ENCODE results near the gene USP31.
"Not testable (repeated sequence)": the region's sequence is repeated elsewhere in the genome, so short reads cannot be mapped to it uniquely, and the experiment has no call there.

DNA sequence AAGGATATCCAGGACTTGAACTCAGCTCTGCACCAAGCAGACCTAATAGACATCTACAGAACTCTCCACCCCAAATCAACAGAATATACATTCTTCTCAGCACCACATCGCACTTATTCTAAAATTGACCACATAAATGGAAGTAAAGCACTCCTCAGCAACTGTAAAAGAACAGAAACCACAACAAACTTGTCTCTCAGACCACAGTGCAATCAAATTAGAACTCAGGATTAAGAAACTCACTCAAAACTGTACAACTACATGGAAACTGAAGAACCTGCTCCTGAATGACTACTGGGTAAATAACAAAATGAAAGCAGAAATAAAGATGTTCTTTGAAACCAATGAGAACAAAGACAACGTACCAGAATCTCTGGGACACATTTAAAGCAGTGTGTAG is 52.8 kb downstream of the USP31 start:
- TF ChIP-seq, protein P1, sequence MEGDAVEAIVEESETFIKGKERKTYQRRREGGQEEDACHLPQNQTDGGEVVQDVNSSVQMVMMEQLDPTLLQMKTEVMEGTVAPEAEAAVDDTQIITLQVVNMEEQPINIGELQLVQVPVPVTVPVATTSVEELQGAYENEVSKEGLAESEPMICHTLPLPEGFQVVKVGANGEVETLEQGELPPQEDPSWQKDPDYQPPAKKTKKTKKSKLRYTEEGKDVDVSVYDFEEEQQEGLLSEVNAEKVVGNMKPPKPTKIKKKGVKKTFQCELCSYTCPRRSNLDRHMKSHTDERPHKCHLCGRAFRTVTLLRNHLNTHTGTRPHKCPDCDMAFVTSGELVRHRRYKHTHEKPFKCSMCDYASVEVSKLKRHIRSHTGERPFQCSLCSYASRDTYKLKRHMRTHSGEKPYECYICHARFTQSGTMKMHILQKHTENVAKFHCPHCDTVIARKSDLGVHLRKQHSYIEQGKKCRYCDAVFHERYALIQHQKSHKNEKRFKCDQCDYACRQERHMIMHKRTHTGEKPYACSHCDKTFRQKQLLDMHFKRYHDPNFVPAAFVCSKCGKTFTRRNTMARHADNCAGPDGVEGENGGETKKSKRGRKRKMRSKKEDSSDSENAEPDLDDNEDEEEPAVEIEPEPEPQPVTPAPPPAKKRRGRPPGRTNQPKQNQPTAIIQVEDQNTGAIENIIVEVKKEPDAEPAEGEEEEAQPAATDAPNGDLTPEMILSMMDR (IDR thresholded peaks at IDR 0.05) = not testable (repeated sequence)
- TF ChIP-seq RCOR1 (IDR thresholded peaks at IDR 0.05; ENCODE audit: low read depth, low read length); ZFP36 (IDR thresholded peaks at IDR 0.05; ENCODE audit: borderline replicate concordance, partially characterized antibody); MAFK (IDR thresholded peaks at IDR 0.05; ENCODE audit: partially characterized antibody); RAD21 (conservative IDR thresholded peaks at IDR 0.05 in 1 of 2, IDR thresholded peaks at IDR 0.05 in 1 of 2); JUNB (IDR thresholded peaks at IDR 0.05); POLR2A (IDR thresholded peaks at IDR 0.05; ENCODE audit: low read length); EHMT2 (IDR thresholded peaks at IDR 0.05; ENCODE audit: low read depth); ZNF302 (CRISPR knock-in tag; IDR thresholded peaks at IDR 0.05); PHF8 (IDR thresholded peaks at IDR 0.05; ENCODE audit: borderline replicate concordance, low read depth): not testable (repeated sequence)
- TF ChIP-seq, protein P2, sequence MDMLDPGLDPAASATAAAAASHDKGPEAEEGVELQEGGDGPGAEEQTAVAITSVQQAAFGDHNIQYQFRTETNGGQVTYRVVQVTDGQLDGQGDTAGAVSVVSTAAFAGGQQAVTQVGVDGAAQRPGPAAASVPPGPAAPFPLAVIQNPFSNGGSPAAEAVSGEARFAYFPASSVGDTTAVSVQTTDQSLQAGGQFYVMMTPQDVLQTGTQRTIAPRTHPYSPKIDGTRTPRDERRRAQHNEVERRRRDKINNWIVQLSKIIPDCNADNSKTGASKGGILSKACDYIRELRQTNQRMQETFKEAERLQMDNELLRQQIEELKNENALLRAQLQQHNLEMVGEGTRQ (IDR thresholded peaks at IDR 0.05) = not testable (repeated sequence)
- TF ChIP-seq, protein P3, sequence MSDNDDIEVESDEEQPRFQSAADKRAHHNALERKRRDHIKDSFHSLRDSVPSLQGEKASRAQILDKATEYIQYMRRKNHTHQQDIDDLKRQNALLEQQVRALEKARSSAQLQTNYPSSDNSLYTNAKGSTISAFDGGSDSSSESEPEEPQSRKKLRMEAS (IDR thresholded peaks at IDR 0.05) = not testable (repeated sequence)
- TF ChIP-seq, protein P4, sequence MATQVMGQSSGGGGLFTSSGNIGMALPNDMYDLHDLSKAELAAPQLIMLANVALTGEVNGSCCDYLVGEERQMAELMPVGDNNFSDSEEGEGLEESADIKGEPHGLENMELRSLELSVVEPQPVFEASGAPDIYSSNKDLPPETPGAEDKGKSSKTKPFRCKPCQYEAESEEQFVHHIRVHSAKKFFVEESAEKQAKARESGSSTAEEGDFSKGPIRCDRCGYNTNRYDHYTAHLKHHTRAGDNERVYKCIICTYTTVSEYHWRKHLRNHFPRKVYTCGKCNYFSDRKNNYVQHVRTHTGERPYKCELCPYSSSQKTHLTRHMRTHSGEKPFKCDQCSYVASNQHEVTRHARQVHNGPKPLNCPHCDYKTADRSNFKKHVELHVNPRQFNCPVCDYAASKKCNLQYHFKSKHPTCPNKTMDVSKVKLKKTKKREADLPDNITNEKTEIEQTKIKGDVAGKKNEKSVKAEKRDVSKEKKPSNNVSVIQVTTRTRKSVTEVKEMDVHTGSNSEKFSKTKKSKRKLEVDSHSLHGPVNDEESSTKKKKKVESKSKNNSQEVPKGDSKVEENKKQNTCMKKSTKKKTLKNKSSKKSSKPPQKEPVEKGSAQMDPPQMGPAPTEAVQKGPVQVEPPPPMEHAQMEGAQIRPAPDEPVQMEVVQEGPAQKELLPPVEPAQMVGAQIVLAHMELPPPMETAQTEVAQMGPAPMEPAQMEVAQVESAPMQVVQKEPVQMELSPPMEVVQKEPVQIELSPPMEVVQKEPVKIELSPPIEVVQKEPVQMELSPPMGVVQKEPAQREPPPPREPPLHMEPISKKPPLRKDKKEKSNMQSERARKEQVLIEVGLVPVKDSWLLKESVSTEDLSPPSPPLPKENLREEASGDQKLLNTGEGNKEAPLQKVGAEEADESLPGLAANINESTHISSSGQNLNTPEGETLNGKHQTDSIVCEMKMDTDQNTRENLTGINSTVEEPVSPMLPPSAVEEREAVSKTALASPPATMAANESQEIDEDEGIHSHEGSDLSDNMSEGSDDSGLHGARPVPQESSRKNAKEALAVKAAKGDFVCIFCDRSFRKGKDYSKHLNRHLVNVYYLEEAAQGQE (IDR thresholded peaks at IDR 0.05) = not testable (repeated sequence)
- TF ChIP-seq, protein P5, sequence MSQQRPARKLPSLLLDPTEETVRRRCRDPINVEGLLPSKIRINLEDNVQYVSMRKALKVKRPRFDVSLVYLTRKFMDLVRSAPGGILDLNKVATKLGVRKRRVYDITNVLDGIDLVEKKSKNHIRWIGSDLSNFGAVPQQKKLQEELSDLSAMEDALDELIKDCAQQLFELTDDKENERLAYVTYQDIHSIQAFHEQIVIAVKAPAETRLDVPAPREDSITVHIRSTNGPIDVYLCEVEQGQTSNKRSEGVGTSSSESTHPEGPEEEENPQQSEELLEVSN (IDR thresholded peaks at IDR 0.05; ENCODE audit: borderline replicate concordance, low read depth) = not testable (repeated sequence)

All from A549 (cell line).